Activated CD4-positive, CD25-positive, alpha-beta regulatory T cell treated with anti-CD3 and anti-CD28 coated beads, Interleukin-2, amount 50 U/mL, for 24 hours (primary cell): ENCODE data around the gene ZNF358.

Experiments used
- ATAC-seq, 2 donors: fragments of 150-1000 bp; cut with Tn5 transposase; one replicate each; pipeline ENCODE4 v1.10.0; 2021; ENCODE audit warnings: mild to moderate bottlenecking in 1 of 2, moderate library complexity in 1 of 2

The ZNF358 gene

GRCh38 chr19:7515645-7516151 is at the start of gene ZNF358:
TSS of gene ZNF358 (plus strand) at chr19:7516103. CDS start at chr19:7519243, 3,140 bp downstream.
- ATAC-seq: peak; percentile 65 to 73

- no peak for ATAC-seq
Measured at GRCh38 chr19:7467009-7467989, 48.6 kb upstream of the ZNF358 start.

DNA sequence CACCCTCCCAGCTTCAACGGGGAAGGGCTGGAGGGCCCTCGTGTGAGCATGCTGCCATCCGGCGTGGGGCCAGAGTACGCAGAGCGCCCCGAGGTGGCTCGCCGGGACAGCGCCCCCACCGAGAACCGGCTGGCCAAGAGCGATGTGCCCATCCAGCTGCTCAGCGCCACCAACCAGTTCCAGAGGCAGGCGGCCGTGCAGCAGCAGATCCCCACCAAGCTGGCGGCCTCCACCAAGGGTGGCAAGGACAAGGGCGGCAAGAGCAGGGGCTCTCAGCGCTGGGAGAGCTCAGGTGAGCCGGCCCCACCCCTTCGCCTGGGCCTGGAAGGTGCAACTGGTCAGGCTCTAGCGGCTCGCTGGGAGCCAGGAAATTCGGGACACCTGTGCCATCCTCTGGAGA is 47.1 kb upstream of the ZNF358 start:
- ATAC-seq: no peak

- no peak for ATAC-seq
Measured at GRCh38 chr19:7469669-7470285, 46.1 kb upstream of the ZNF358 start.

GRCh38 chr19:7470540-7471305 is 45.2 kb upstream of the ZNF358 start:
- ATAC-seq: no peak

DNA sequence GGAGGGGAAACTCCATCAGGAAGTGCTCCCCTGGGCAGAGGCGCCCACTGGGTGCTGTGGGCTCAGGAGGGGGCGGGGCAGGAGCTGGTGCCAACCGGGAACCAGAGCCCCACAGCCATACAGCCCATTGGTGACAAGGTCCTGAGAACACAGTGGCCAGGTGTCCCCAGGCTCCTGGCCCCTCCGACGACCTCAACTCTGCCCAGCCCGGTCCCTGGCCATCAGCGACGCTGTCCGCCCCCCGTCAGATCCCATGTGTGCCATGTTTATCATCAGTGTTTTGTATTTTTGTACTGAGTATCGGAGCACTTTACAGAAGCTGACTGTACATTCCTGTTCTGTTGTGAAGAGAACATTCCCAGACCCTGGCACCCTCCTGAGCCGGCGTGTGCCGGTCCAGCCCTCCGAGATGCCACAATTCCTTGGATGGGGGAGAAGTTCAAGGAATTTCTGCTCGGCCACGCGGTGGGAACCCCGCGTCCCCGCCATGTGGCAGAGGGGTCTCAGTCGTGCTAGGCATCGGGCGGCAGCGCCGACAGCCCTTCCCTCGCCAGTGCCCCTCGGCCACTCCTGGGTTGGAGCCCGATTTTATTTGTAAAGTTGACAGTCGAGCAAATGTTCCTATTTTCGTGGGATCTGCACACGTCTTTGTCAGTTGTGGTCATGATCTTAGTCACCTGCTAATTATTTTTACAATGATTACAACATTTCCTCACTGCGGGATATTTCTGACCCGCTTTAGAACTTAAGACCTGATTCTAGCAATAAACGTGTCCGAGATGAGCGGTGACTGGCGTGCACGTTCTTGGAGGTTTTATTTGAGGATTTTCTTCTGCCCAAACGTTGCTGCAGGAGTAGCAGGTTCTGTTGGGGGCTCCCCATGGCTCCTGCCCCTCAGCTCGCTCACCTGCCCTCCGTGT is 43.9 kb upstream of the ZNF358 start:
- no peak for ATAC-seq

DNA sequence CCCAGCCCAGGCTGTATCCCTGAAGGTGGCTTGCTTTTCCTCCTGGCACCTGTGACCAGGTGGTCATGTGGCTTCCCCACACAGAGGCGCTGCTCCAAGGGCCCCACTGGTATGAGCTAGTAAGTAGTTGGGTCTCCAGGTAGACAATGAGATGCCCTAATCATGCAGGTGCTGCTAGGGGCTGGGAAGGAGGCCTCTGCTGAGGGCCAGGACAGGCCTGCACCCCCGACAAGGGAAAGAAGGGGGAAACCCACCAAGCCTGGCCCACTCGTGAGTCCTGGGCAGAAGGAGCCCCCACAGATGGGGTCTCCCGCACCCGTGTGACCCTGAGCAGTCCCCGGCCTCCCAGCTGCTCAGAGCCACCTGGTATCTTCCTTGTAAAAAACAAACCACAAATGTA is 40.2 kb upstream of the ZNF358 start:
- no peak for ATAC-seq

DNA sequence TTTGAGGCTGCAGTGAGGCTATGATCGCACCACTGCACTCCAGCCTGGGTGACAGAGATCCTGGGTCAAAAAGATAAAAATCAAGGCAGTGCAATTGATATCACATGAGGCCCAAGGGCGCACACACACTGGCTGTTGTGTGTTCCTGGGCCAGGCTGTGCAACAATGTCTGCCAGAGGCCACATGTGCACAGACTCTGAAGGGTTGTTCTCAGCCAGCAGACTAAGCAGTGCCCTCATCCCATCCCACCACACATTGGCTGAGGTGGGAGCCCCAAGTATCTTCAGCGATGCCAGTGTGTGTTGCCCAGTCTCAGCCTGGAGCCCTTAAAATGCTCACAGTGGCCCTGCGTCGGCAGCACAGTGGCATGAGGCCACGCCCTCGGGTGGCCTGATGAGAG is 39.7 kb upstream of the ZNF358 start:
- no peak for ATAC-seq

- no peak for ATAC-seq
Measured at GRCh38 chr19:7476777-7477494, 39.0 kb upstream of the ZNF358 start.

DNA sequence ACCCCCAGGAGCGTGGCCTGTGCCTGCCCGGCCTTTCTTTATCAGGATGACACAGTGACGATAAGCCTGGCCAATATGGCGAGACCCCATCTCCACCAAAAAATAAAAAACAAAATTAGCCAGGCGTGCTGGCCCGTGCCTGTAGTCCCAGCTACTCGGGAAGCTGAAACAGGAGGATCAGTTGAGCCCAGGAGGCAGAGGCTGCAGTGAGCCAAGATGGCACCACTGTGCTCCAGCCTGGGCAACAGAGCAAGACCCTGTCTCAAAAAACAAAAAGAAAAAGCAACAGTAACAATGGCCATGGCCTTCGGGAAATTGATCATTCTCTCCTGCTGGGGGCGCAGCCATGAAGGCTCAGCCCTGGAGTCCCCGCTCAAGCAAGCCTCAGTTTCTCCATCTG is 38.1 kb upstream of the ZNF358 start:
- ATAC-seq: no peak

GRCh38 chr19:7478173-7478842 is 37.6 kb upstream of the ZNF358 start:
- ATAC-seq: no peak

DNA sequence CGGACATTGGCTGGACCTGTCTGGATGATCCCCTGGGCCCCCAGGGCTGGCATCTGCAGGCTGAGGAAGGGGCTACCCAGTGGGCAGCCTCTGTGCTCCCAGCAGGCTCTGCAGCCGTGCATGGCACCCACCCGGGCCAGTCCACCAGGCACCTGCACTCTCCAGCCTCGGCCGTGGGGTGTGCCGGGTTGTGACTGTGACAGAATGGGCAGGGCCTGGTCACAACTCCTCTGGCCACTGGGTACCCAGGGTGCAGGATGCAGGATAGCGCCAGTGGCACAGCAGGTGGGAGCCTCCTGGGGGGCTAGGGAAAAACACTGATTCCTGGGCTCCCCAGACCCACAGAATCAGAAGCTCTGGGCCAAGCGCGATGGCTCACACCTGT is 37.1 kb upstream of the ZNF358 start:
- ATAC-seq: no peak

DNA sequence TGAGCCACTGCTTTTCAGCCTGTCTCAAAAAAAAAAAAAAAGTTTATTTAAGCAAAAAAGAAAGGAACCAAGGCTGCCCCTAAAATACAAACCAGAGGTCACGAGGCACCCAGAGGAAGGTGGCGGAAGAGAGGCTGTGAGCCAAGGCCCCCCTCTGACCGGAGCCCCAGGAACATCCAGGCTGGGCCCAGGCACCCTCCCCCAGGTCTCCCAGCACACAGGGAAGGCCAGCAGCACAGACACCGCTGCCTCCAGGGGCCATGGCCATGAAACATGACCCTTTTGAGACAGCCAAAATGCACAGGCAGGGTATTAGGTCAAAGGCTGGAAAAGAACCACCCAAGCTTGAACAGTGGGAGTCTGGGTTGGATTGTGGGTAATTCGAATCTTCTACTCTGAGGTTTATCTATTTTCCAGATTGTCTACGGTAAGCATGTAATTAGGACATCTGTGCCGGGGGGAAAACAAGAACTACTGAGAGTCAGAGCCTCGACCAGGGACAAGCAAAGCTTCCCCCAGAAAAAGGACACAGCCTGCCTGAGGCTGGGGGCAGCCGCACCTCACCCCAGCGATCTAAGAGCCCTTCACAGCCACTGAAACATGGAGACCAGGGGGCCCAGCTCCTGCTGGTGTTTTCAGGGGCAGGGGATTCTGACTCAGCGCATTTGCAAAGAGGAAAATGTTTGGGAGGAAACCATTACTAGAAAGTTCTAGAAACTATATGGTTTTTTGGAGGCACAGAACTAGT is 35.5 kb upstream of the ZNF358 start:
- ATAC-seq: no peak

DNA sequence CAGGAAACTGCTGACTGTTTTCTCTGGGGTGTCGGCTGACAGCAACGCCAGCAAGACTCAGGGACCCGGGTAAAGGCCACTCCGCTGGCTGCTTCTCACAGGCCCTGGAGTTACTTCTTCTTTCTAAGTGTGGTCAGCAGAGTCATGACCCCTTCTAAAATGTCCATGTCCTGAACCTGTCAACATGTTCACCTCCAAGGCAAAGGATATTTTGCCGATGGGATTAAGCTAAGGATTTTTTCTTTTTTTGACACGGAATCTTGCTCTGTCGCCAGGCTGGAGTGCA is 35.0 kb upstream of the ZNF358 start:
- ATAC-seq: no peak

- no peak for ATAC-seq
Measured at GRCh38 chr19:7482584-7483439, 33.1 kb upstream of the ZNF358 start.

GRCh38 chr19:7483720-7484201 is 32.1 kb upstream of the ZNF358 start:
- ATAC-seq: no peak

- ATAC-seq: no peak
Measured at GRCh38 chr19:7486923-7487322, 29.0 kb upstream of the ZNF358 start.

GRCh38 chr19:7488736-7489353 is 27.1 kb upstream of the ZNF358 start, which contains the start of gene PEX11G:
TSS of gene PEX11G (minus strand) at chr19:7489035. CDS start at chr19:7489010, 25 bp downstream.
- ATAC-seq: peak; percentile 92 to 93
